HG02623 (cell line): ENCODE measurements around the gene CECR2.
"Not testable (repeated sequence)": the region's sequence is repeated elsewhere in the genome, so short reads cannot be mapped to it uniquely, and the experiment has no call there.

Experiments
- ATAC-seq: cut with Tn5 transposase; IDR thresholded peaks from one replicate; pipeline ENCODE4 v1.9.1; 2021; ENCODE audit warnings: moderate library complexity; ENCODE audit not compliant: unreplicated experiment

The CECR2 gene

DNA sequence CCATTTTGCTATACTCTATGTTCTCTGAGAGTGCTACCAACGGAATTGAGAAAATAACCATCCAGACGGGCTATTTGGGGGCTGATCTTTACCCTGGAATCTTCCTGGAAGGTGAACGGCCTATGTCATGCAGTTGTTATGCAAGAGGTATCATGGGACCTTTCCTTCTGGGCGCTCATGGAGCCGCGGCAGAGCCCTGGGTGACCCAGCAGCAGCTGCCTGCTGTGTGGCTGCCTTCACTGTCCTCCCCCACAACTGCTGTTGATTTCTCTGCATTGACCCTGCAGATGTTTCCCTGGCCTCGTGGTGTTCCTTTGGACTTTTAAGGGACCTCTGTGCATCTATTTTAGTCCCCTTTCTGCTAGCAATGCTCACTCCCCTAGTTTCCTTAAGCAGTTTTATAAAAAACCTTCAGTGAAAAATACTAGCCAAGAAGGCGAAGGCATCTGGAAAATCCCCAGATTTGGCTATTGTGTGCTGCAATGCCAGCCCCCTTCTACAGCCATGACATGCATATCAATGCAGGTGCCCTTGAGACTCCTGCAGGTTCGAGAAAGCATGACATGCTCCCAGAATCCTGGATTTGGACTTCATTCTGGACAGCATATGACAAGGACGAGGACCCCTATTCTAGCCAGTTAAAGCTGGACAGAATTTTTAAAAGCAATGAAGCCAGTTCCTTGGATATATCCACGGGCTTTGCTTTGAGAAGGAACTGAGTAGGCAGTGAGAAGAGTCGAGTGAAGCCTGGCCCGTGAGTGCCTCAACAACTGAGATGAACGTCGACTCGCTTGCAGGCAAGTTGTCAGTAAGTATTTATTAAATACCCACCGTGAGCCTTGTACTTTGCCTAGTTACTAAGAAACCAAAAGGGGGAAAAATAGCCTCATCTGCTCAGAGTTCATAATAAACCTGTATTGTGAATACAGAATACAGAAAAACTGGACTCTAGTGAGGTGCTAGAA lies 193.9 kb downstream of the CECR2 start, which contains the start of gene SLC25A18:
Gene SLC25A18, plus strand, starts transcription at position 593 of the 965 bp plus-strand sequence. CDS start 16,447 bp downstream, outside the sequence.
- ATAC-seq, result no peak

DNA sequence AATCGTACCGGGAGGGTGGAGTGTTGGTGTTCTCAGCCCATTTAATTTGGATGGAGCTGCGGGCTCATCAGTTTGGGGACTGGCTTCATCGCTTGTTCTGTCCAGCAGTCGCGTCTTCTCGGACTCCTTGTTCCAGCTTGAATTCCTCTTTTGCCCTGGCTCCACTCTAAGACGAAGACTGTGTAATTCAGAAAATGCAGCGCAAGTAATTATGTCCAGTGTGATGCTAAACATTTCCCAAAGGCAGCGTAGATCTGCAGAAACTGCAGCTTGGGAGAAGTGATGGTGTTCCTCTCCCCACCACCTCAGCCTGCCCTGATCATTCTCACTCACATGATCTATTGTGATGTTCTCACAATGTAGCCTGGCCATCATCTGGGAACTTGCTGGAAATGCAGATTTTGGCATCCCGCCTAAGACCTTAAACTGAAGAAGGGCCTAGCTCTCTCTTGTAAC lies 194.7 kb downstream of the CECR2 start:
- ATAC-seq, result no peak

DNA sequence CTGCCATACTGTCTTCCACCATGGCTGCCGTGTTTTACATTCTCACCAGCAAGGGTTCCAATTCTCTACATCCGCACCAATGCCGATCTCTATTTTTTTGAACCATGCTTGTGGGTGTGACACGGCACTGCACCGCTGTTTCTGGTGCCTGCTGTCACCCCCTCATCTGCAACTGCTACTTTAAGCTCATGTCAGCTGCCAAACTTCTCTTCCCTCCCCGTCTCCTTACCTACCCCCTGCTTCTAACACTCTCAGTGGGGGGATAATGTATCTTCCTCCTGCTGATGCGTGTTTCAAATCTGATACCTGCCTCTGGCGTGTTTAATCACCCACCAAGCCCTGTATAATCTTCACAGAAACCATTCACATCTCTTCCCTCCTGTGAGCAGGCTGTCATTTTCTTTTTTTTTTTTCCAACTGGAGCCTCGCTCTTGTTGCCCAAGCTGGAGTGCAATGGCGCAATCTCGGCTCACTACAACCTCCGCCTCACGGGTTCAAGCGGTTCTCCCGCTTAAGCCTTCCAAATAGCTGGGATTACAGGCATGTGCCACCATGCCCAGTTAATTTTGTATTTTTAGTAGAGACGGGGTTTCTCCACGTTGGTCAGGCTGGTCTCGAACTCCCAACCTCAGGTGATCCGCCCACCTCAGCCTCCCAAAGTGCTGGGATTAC lies 196.9 kb downstream of the CECR2 start:
- ATAC-seq, result not testable (repeated sequence)

DNA sequence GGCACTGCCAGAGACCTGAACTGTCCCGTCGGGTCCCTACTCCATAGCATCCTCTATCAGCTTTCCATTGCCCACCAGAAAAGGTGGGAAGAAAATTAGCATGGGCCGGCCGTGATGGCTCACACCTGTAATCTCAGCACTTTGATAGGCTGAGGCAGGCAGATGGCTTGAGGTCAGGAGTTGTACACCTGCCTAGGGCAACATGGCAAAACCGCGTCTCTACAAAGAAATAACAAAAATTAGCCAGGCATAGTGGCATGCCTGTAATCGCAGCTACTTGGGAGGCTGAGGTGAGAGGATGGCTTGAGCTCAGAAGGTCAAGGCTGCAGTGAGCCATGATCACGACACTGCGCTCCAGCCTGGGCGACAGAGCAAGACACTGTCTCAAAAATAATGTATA lies 197.5 kb downstream of the CECR2 start:
- no peak for ATAC-seq

DNA sequence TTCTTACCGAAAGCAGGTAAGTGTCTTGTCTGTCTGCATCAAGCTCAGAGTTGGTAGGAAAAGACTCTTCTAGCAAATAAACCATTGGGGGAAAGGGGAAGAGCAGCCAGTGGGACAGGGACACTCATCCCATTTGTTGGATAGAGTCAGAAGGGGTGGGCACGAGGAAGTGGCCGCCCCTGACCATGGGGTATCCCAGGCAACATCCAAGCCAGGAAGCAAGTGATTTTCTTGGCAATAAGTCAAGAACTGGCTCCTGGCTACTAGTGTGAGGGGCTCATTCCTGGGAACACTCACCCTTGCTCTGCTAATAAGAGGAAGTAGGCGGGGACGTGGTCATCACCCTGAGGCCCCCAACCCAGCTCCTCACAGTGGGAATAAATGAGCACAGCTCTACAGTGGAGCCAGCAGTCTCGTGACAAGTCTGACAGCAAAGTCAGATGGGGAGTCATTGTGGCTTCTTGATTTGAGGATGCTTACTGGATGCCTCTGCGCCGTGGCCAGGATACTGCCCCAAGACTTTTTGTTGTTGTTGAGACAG lies 200.8 kb downstream of the CECR2 start:
- no peak for ATAC-seq

DNA sequence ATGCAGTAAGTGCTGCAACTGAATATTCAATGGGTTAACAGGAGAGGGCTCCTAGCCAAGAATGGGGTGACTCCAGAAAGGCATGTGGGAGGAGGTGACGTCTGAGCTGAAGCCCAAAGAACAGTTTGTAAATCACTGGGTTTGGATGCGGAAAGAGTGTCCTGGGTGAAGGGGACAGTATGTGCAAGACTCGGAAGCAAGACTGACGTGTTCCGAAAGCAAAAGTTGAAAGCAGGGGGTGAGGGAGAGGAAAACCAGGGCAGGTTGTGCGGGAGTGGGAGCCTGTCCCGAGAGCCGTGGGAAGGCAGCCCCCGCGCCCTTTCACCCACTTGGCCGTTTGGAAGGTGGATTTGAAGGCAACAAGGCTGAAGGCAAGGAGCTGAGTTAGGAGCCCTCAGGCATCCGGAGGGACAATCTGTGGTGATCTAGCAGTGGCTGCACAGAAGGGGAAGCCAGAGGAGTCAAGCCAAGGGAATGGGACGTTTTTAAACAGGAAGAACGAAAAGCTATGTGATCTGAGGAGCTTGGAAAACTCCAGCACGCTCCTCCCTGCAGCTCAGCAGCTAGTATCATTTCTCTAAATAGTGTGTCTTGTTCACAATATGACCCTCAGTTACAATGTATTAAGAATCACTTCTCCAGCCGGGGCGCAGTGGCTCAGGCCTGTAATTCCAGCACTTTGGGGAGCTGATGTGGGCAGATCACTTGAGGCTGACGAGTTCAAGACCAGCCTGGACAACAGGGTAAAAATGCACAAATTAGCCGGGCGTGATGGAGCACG lies 201.8 kb downstream of the CECR2 start:
- ATAC-seq, result no peak

DNA sequence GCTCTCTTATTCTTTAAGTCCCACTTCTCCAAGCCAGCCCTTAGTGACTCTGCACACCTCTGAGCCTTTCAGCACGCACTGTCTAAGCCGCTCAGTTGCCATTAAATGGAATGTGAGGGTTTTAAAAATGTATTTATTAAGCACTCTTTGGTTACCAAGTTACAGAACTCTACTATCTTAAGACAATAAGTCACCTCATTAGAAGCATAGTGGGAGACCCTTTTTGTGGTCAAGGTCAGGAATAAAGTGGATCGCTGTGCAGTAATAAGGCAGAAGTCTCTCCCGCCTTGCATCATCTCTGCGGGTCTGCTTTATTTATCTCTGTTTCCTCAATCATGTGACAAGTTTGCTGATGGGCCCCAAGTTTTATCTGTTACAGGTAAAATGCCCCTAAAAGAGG lies 205.9 kb downstream of the CECR2 start:
- ATAC-seq, result no peak

DNA sequence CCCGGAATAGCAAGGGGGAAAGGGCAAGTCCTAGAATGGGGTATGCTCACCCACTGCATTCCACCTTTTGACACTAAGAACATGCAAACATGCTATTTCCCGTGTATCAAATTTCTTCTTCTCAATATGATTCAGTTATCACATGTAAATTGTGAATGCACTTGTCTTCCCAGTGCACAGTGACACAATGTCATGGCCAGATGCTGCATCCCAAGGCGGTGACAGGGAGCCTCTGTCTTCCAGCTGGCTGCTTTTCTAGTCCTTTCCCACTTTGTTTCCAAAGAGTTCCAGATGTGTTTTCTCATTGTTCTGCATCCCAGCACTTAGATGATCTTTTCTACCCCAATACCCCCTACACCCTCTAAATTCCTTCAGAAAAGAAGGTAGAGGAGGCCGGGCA lies 206.4 kb downstream of the CECR2 start:
- ATAC-seq, result no peak

DNA sequence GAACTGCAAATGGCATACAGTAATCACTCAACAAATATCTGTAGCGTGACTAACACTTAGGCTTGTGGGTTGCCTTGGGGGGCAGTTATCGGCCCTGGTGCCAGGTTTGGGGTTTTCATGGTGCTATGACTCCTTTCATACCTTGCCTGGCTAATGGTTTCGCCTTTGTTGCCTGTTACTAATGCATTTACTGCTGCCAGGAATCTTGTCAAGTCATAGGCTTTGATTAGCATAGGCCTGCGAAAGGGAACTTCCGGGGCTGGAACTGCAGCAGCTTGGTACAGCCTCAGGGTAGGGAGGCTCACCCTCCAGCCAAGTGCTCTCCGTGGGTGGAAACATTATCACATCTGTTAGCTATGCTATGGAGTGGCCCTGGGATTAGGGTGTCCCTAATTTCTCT lies 207.2 kb downstream of the CECR2 start:
- ATAC-seq, result no peak

DNA sequence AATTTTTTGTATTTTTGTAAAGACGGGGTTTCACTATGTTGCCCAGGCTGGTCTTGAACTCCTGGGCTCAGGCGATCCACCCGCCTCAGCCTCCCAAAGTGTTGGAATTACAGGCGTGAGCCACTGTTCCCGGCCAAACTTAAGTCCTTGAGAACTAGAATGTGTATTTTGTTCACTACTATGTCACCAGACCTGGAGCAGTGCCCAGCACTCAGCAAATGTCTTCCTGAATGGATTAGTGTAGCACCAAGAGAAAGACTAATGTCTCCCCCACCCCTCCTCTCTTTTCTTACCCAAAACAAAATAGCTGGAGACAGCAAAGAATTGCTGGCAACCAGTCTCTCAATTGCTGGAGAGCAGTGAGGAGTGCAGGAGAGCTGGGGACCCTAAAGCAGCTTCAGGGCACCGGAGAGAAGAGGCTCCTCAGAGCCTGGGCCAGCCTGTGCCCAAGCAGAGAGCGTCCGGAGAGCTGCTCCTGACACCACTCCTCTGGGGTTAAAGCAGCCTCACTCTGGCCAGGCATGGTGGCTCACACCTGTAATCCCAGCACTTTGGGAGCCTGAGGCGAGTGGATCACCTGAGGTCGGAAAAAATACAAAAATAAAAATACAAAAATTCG lies 209.0 kb downstream of the CECR2 start:
- no peak for ATAC-seq

DNA sequence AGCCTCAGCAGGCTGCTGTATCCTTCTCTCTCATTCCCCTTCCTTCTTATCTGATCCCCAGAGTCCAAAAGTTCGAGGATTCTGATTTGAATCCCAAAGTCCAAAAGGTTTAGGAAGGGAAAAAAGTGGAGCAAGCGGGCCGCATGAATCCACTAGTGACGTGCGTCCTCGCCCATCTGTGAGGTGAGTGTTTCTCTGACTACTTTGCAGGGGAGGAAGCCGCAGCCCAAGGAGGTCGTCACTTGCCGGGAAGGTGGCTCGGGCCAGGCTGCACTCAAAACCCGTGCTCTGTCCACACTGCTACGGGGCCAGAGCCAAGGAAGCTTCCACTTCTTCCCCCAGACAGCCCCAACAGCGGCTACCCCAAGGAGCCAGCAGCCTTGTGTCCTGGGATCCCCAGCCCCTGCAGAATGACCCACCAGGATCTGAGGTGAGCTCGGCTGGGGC lies 210.3 kb downstream of the CECR2 start:
- no peak for ATAC-seq

DNA sequence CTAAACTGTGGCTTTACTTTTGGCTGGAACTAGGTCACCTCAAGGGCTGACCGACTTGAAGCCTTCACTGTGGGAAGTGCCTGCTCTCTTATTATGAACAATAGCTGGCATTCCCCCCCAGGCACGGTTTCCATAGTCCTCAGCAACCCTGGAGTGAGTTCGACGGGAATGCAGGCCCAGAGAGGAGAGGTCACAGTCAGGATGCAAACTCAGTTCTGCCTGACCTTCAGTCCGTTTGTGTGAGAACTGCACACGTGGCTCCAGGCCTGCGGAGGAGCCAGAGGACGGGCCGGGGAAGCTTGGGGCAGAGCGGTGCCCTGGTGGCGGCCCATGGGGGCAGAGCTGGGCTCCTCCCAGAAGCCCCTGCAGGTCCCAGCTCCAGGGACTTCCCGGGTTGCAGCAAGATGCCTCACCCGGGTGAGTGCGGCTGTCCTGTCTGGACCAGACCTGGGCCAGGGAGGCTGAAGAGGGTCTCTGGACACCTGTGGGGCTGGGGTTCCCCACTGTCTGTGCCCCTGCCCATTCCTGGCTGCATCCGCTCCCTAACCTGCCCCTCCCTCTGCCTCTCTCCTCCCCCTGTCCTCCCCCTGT lies 211.3 kb downstream of the CECR2 start:
- no peak for ATAC-seq

DNA sequence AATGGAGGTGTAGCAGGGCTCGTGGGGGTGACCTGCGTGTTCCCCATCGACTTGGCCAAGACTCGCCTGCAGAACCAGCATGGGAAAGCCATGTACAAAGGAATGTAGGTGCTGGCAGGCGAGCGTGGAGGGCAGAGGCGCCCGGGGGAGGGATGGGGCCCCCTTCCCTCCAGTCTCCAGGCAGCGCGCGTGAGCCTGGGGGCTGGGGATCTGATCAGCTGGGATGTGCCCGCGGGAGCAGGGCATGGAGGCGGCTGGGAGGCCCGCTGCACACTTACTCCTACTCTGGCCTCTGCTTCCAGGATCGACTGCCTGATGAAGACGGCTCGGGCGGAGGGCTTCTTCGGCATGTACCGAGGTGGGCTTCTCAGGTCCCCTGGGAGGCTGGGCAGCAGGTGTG lies 211.8 kb downstream of the CECR2 start:
- ATAC-seq, result no peak

DNA sequence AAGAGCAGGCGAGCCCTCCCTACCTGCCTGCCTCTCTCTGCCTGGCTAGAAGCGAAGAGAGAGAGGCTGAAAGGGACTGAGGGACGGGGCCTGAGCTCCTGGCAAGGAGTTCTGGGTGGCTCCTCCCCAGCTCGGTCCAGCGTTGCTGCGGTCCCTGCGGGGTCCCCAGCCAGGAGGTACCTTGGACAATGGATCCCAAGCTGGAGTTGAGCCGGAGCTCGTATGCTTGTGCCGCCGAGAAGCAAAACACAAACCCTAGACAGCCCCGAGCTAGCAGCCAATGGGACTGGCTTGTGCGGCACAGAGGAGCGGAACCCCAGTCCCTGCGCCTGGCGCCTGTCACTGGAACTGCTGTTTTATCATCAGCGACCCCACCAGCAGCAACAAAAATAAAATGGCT lies 212.4 kb downstream of the CECR2 start:
- ATAC-seq, result no peak

DNA sequence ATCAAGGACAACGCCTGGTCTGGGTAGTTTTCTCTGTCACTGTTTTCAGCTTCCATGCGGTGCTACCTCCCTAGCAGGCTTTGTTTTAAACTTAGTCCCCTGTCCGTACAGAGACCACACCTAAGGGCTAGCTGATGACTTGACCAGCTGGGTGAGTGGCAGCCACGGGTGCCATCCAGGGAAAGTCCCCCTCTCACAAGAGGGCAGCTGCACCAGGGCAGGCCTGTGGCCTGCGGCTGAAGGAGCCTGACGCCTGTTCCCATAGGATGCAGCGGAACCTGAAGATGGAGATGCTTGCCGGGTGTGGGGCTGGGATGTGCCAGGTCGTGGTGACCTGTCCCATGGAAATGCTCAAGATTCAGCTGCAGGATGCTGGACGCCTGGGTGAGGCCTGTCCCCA lies 213.9 kb downstream of the CECR2 start:
- ATAC-seq, result no peak

DNA sequence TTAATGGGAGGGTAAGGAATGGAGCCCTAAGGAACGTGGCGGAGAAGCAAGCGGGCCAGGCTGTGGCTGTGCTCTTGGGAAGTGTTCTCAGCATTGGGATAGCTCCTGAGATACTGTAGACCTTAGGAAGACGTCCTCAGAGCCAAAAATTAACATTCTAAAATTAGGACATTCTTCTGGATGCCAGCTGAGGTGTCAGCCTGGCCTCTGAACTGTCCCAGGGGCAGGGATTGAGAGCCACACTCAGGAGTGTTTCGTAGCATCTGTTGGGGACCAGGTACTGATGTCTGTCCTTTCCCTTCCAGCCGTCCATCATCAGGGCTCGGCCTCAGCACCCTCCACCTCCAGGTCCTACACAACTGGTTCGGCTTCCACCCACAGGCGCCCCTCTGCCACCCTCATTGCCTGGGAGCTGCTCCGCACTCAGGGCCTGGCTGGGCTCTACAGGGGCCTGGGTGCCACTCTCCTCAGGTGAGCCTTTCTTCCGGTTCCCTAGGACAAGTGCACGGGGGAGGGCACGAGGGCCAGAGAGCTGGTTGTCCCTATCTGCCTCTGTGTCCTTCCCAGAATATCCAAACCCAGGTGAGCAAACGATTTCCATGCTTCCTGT lies 217.7 kb downstream of the CECR2 start:
- ATAC-seq, result no peak

DNA sequence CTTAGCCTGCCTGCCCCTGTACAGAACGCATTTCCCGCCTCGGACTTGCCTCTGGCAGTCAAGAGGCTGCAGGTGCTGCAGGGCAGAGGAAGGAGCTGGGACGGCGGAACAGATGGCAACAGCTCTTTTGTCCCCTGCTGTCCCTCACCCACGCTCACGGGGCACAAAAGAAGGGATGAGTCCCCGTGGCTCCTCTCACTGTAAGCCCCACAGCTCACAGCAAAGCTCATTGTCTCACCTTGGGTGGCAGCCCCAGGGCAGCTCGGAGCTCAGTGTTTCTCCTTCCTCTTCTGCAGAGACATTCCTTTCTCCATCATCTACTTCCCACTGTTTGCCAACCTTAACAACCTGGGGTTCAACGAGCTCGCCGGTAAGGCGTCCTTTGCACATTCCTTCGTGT lies 218.4 kb downstream of the CECR2 start:
- no peak for ATAC-seq

DNA sequence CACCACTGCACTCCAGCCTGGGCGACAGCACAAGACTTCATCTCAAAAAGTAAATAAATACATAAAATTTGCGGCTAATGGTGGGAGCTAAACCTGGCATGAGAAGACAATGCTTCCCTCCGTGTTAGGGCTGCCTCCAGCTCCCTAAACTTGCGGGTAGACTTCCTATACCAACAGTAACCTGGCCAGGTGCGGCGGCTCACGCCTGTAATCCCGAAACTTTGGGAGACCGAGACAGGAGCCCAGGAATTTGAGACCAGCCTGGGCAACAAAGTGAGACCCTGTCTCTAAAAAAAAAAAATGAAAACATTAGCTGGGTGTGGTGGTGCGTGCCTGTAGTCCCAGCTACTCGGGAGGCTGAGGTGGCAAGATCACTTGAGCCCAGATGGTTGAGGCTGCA lies 219.3 kb downstream of the CECR2 start:
- no peak for ATAC-seq

DNA sequence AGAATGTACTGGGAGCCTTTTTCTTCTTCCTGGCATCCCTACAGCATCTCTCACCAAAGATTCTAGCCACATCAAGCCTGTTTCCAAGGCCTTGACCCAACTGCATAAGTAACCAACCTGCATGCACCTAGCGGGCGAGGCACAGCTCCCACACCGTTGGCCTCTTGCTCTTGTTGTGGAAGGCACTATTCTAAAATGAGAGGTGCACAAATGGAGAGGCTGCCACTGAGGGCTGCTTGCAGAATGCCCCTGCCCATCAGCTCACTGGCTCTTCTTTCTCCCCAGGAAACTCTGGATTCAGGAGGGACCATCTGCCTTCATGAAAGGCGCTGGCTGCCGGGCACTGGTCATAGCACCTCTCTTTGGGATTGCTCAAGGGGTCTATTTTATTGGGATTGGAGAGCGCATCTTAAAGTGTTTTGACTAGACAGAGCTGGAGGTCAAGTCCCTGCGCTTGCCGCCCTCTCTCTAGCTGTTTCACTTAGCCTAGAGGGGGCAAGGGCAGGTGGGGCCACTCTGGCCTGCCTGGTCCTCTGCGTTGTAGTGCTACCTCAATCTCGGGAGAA lies 220.6 kb downstream of the CECR2 start:
- no peak for ATAC-seq
